Activated CD4-positive, alpha-beta T cell treated with anti-CD3 and anti-CD28 coated beads, Interleukin-2, Interleukin-4, amounts not matched to agents 100 ng/mL and 50 ng/mL, durations not matched to agents 16 hours and 8 hours (primary cell): Measurements from ENCODE around the gene FGR.

Experiments
- DNase-seq: peaks from one replicate; pipeline ENCODE4 v3.0.0-alpha.2; 2020; ENCODE audit warnings: low spot score

Gene FGR

GRCh38 chr1:27600498-27601175, 34.3 kb downstream of the FGR start:
- DNase-seq, result no peak

DNA sequence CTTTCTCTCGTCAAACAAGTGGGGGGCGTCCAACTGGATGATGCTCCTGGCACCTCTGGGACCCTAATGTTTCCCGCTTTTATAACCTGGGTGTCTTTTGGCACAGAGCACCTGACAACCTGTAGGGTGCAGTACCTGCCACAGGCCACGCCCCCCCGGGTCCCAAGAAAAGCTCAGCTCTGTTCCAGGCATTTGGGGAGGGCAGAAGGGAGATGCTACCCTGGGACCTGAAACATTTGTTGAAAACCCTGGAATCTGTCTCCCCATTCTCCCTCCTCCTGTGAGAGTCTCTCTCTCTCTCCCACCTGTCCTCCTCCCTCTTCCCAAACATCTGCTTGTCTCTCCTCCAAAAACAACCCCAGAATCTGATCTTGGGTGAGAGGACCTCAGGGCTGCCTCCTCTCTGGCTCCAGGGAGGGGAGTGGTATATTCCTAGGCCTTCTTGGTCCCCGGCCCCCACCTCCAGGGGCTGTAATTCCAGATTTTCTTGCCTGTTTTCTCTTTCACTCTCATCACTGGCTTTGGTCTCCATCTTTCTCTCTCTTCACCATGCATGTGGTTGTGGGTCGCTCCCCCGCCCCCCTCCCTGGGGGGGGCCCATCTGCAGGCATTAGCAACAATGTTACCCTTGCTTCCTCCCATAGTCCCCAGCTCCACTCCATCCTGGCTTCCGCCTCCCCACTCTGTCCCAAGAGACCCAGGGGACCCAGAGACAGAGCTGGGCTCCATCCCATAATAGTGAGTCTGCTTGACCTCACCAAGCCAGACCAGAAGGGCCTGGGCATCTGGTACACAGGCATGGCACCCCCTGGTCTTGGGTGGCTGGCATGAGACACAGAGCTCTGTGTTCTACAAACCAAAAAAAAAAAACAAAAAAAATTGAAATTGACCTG, 35.1 kb downstream of the FGR start:
- DNase-seq, result no peak

GRCh38 chr1:27598902-27599528, 36.0 kb downstream of the FGR start:
- peak; percentile 46 for DNase-seq

GRCh38 chr1:27598295-27598687, 36.7 kb downstream of the FGR start:
- no peak for DNase-seq

- DNase-seq, result no peak
Measured at GRCh38 chr1:27597516-27598294, 37.3 kb downstream of the FGR start.

GRCh38 chr1:27596986-27597385, 38.0 kb downstream of the FGR start:
- DNase-seq, result no peak

DNA sequence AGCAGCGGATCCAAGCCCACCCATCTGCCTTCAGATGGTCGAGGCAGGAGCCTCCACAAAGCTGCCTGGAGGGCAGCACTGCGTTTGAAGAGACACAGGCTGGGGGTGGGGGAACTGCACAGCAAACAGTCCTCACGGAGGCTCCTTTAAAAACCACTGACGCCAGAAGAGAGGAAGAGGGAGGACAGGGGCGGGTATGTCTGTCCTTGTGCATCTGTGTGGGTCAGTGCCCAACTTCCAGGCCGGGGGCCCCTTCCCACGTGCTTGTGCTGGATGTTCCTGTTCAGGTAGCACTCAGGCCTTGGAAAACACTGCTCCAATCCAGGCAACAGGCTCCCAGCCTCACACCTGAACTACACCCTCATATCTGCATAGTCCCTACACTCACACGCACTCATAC, 38.7 kb downstream of the FGR start:
- DNase-seq, result no peak

- DNase-seq, result no peak
Measured at GRCh38 chr1:27595597-27595996, 39.4 kb downstream of the FGR start.

DNA sequence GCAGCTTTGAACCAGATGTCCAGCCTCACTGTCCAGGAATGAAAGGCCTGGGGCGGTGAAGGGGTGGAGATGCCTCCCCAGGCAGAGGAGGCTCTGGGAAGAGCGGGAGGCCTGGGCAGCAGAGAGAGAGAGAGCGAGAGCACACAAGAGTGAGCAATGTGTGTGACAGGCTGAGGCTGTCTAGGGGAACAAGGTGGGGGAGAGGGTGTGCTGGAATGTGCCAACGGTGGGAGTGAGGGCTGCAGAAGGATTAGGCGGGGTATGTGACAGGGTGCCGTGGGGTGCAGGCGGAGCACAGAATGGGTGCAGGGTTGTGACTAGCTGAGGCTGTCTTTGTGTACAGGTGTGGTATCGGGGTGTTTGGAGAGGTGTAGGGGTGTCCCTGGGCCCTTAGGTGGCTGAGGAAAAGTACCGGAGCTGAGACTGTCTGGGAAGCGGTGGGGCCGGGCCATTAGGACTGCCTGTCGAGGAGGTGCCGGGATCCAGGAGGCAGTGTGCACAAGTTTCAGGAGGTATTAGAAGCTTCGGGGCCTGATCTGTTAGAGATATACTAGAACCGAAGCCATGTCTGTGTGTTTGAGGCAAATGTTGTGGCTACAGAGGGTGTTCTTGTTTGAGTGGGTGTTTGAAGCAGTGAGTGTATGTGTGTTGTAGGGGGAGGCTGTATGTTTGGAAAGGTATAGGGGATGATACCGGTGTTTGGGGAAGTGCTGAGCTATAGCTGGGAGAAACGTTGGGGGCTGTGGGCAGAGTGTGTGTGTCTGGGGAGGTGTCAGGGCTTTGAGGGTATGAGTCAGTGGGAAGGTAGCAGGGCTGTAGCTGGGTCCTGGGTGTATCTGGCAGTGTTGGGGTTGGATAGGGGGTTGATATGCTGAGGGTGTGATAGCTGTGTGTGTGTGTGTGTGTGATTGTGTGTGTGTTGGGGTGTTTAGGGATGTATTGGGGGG, 40.1 kb downstream of the FGR start:
- no peak for DNase-seq

DNA sequence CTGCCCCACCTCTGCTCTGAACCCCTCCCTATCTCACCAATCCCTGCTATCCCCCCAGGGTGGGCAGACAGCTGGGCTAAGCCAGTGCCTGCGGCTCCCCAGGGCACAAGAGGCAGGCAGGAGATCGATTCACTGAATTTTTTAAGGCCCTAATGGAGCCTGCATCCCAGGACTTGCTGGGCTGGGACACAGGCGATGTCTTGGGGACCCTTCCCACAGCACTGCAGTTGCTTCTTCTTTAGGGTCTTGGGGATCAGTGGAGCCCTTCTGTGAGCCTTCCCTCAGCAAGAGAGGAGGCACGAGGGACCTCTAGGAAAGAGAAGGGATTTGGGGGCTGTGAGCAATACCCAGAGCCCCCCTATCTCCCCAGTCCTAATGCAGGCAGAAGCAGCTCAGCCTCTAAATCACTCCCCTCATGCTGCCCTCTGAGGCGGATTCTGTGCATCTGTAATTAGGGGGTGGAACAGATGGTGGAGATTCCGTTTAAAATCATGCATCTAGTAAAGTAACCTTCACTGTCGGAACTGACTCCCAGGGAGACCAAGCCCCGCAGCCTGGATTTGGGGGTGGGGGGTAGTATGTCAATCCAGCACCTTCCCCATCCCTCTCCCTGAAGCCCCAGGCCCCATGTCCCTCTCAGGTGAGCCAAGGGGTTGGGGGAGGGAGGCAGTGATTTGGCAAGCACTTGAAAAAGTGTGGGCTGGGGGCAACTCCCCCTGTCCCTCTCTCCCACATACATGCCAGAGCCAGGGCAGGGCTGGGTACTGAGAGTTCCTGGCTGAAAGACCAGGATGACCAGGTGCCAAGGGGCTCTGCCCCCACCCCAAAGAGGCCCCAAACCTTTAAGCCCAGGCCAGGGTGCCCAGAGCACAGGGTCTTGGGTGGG, 41.1 kb downstream of the FGR start:
- no peak for DNase-seq

DNA sequence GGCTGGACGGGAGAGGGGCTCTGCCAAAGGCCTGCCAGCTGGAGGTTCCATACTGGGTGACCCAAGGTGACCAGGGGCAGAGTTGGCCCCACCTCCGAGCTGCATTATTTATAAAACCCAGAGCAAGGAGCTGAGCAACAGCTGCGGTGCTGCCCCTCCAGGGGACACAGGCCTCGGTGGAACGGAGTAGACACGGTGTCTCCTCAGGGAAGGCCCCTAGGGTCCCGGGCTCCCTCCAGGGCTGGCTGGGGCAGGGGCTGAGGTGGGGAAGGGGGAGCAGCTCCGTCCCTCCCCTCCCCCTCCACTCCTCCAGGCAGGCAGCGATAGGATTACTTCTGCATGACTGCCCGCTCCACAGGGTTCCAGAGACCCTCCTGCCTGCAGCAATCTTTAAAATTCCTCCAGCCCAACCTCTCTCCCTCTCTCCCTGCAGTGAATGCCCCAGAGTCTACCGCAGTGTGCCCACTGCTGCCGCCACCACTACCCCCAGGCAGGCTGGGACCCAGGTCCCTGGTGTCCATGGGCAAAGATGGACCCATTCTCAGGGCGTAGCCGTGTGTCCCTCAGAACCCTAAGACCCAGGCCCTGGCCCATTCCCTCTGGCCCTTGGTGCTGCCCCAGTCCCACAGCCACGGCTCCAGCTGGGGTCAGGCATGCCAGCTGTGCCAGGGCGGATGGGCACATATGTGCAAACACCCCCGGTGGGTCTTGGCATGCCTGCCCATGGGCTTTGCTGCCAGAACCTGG, 41.9 kb downstream of the FGR start:
- no peak for DNase-seq

DNA sequence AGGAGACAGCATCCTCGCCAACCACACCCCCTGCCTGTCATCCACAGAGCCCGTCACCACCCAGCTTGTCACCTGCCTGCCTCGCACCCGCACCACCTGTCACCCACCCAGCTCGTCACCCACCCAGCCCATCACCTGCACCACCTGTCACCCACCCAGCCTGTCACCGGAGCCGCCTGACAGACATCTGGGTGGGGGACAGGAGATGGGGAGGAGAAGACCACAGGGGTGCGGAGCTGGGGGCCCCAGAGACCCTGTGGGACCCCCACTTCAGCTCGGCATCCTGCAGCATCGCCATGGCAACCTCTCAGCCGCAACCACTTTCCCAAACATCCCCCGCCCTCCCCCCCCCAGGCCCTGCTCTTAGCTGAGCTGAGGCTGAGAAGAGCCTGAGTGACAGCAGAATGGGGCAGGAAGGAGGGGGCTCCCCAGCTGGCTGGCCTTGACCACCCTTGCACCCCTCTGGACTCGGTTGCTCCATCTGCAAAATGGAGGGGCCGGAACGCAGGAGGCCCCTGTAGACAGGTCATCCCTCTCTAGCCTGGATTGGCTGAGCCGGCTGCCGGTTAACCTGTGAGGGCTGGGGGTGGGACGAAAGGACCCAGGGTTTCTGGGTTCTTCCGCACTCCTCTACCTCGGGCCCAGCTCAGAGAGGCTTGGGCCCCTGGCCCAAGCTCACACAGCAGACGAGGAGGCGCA, 42.6 kb downstream of the FGR start:
- no peak for DNase-seq

GRCh38 chr1:27591622-27592021, 43.4 kb downstream of the FGR start:
- no peak for DNase-seq

DNA sequence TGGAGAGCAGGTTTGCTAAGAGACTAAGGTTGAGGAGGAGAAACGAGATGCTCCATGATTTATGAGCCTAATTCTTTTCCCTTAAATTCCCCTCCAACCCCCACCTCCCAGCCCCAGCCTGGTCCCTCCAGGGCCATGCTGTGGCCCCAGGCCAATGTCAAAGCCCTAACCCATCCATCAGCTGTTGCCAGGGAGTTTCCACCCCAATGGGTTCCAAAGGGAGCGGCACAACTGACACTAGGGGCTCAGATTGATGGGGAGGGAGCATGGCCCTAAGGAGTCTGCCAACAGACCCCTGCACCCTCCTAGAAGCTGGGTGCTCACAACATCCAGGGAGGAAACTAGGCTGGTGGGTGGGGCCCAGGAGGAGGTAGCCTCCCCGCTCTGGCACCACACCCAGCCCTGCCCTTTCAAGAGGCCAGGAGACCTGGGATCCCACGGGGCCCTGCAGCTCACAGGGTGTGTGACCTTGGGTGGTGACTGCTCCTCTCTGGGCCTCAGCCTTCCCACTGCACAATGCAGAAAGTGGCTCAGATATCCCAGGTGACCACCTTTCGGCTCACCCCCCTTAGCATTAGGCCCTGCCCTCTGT, 44.0 kb downstream of the FGR start:
- DNase-seq, result no peak

- DNase-seq, result no peak
Measured at GRCh38 chr1:27589841-27590426, 45.1 kb downstream of the FGR start.

DNA sequence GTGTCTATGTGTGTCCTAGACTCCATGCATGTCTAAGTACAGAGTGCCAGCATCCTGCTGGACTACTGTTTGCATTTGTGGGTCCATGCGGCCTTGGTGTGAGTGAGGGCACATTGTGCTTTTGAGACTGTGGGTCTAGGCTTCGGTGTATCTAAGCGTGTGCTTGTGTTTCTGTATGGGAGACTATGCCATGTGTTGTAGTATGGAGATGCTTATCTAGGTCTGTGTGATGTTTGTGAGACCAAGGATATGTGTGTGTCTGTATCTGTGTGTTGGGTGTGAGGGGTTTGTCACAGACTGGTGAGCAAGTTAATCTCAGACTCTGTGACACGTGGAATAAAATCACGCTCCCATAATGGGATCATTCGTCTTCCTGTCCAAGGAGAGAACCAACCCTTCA, 45.5 kb downstream of the FGR start:
- no peak for DNase-seq

DNA sequence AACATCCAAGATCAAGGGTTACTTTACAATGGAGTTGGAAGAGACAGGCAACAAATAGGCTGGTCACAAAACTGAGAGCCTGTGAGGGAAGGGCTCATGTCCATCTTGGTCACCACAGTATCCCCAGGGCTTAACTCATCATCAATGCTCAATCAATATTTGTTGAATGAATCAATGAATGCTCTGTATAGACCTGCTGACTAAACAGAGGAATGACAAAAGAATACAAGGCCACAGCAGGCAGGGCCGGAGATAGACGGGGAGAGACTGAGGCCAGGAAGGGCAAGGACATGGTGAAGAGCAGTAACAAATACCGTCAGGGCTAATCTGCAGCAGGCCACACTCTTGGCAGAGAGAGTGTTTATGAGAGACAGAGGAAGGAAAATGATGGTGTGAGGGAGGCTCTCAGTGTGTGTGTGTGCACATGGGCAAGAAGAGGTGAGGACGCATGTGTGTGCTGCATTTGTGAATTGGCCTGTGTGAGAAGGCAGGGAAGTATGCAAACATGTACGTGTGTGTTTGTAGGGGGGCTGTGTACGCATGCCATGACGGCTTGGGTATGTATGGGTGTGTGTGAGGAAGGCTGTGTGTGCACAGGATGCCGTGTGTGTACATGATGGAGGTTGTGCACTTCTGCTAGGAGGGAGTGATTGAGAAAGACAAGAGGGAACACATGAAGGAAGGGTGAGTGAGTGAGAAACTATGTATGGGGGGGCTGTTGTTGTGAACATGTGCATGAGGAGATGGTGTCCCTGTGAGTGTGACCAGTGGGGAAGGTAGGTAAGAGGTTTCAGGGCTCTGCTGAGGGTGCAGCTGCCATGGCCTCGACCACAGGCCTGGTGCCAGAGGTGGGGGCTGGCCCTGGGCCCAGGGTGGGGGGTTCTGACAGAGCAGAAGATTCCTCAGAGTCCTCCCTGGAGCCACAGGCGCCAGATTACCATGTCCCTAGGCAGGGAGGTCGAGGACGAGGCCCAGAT, 46.4 kb downstream of the FGR start:
- no peak for DNase-seq
